HAP-1 (cell line): ENCODE results near the gene MYO10.
"Not testable (repeated sequence)": the region's sequence is repeated elsewhere in the genome, so short reads cannot be mapped to it uniquely, and the experiment has no call there.

Experiments used
- DNase-seq, 2 experiments: peaks; one replicate each; pipeline ENCODE4 v3.0.0-alpha.2; 2016 to 2020; ENCODE audit warnings: low spot score in 2 of 2
- H3K27me3 ChIP-seq: fragments of 250-450 bp; sonication (Bioruptor Pico); 2 replicates; pipeline ENCODE4 v1.5.1; 2020; ENCODE audit warnings: low read depth, mild to moderate bottlenecking, moderate library complexity
- H3K36me3 ChIP-seq: fragments of 250-450 bp; sonication (Bioruptor Pico); replicated peaks from 2 replicates; pipeline ENCODE4 v1.5.1; 2020; ENCODE audit warnings: mild to moderate bottlenecking
- H3K4me1 ChIP-seq: fragments of 250-450 bp; sonication (Bioruptor Pico); 2 replicates; pipeline ENCODE4 v1.5.1; 2020; ENCODE audit warnings: mild to moderate bottlenecking
- H3K4me3 ChIP-seq: fragments of 250-450 bp; sonication (Bioruptor Pico); 2 replicates; pipeline ENCODE4 v1.5.1; 2020; ENCODE audit warnings: mild to moderate bottlenecking, moderate library complexity
- H3K9me3 ChIP-seq: fragments of 250-450 bp; sonication (Bioruptor Pico); 2 replicates; pipeline ENCODE4 v1.5.1; 2020; ENCODE audit warnings: mild to moderate bottlenecking, moderate library complexity
- in situ Hi-C: fragments of 300-500 bp; cut with MboI; formaldehyde crosslinking; loops from 3 replicates; pipeline ENCODE4 v1.14.3; 2020; ENCODE audit warnings: low sequenced_read_pairs, inconsistent platforms, mixed read lengths

Gene MYO10

DNA sequence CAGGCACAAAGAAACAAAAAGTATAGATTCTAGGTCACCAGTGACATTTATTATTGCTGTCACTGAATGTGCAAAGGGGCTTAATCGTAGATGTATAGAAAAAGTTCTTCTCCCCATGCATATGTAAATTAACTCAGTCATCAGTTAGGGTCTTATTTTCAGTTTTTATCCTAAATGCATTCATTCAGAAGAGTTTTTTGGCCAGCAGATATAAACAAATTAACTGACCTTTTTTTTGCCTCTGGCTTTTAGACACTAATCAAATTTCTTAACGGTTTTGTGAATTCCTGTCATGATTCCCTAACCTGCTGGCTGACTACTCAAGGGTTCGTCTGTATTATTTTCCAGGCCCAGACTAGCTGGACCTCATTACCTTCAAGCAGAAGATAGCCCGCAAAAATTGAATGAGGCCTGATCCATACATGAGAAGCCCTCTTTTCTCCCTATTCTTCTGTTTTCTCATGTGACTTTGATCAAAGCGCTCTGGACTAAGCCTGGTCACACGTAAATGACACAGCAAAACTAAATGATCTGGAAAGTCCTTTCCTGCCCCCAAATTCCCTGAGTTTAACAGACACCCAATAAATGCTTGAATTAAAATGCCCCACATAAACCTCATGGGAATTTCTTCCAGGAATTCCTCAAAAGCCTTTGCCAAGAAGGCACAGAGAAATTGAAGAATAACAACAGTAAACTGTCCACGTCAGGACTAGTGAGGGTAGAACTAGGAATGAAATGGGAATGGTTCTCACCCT lies 83.7 kb downstream of the MYO10 start:
- peak; percentile 57 to 90 for DNase-seq
- no peaks in the 10 kb centered on the region for H3K27me3 ChIP-seq
- H3K4me3 ChIP-seq = no peak overlapping the region
- in situ Hi-C loops = no loop called here
- peaks cover 61% of the 10 kb centered on the region for H3K4me1 ChIP-seq
- no peaks in the 10 kb centered on the region for H3K36me3 ChIP-seq
- H3K9me3 ChIP-seq = no peaks in the 10 kb centered on the region

DNA sequence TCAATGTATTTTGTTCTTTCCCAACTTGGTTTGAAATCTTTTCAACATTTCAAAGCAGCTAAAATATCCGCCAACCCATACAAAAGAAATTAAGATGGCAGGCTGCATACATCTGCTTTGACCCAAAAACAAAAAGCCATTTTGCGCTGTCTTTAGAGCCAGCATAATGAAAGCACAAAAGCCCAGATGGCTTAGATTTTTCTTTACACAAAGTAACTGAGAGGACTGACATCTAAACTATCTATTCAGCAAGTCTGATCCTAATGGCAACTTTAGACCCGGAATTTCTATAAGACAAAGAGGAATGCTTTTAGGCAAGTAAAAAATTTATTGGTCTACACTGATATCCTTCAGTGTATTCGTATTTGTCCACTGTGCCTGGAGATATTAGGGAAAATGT lies 86.3 kb downstream of the MYO10 start:
- in situ Hi-C loops = no loop called here

DNA sequence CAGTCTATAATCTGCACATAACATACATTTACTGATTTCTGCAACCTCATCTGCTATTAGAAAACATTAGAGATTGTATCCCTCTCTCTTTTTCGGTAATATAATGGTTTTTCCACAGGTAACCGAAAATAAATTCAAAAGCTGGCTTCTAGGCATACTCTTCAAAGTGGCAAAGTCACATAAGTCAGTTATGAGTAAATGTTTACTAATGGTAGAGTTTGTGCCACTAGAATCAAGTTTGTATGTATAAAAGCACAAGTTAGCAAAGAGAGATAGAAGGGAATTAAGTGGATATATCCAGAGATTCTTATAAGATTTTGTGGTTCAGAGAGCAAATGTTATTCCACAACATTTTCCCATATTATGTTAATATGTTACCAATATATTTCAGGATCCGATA lies 86.9 kb downstream of the MYO10 start:
- Histone ChIP-seq H3K4me3 (no peak overlapping the region), H3K36me3 (no peaks in the 10 kb centered on the region), H3K4me1 (peaks cover 47% of the 10 kb centered on the region), H3K27me3 (no peaks in the 10 kb centered on the region), H3K9me3 (no peaks in the 10 kb centered on the region)
- DNase-seq = no peak
- in situ Hi-C loops = no loop called here

More for the DNA sequence above, 86.3 kb downstream of the MYO10 start:
- peak; percentile 49 to 93 for DNase-seq
- Histone ChIP-seq H3K4me1 (peaks cover 50% of the 10 kb centered on the region), H3K36me3 (no peaks in the 10 kb centered on the region), H3K9me3 (no peaks in the 10 kb centered on the region), H3K27me3 (no peaks in the 10 kb centered on the region), H3K4me3 (no peak overlapping the region)

DNA sequence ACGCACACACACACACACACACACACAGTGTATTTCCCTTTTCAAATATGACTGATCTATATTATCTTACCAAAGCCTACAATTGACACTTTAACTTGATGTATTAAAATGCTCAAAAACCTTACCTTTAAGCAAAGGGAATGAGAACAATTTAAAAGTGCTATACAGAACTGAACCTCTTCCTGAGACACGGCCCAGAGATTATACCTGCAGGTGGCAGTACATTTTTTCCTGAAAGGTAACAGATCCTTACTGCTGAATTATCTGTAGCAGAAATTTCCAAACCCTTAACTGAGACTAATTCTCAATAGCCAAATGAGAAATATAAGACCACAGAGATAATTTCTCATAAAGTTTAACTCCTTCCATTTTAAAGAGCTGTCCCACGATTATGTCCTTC lies 91.1 kb downstream of the MYO10 start:
- in situ Hi-C loops = no loop called here
- H3K4me3 ChIP-seq = no peak overlapping the region

DNA sequence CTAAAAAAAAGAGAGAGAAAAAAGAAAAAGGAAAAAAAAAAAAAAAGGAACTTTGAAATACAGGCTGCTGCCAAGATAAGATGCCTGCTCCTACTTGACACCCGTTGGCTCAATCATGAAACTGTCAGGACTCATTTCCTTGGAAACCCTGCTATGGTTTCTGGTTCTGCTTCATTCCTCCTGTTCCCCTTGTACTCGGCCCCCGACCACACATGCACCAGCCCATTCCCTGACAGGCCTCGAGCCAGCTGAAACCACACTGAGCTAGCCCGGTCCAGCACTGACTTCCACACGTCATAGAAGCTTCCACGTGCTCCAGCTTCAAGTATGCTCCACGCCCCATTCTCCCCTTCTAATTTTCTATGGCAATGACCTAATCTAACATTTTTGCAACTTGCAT lies 93.2 kb downstream of the MYO10 start:
- H3K4me3 ChIP-seq = no peak overlapping the region
- no peaks in the 10 kb centered on the region for H3K27me3 ChIP-seq
- DNase-seq = no peak
- no peaks in the 10 kb centered on the region for H3K9me3 ChIP-seq
- H3K4me1 ChIP-seq = peaks cover 34% of the 10 kb centered on the region
- in situ Hi-C loops = no loop called here
- no peaks in the 10 kb centered on the region for H3K36me3 ChIP-seq

More for the DNA sequence above, 91.1 kb downstream of the MYO10 start:
- DNase-seq = no peak
- Histone ChIP-seq H3K36me3 (no peaks in the 10 kb centered on the region), H3K4me1 (peaks cover 28% of the 10 kb centered on the region), H3K9me3 (no peaks in the 10 kb centered on the region), H3K27me3 (no peaks in the 10 kb centered on the region)

DNA sequence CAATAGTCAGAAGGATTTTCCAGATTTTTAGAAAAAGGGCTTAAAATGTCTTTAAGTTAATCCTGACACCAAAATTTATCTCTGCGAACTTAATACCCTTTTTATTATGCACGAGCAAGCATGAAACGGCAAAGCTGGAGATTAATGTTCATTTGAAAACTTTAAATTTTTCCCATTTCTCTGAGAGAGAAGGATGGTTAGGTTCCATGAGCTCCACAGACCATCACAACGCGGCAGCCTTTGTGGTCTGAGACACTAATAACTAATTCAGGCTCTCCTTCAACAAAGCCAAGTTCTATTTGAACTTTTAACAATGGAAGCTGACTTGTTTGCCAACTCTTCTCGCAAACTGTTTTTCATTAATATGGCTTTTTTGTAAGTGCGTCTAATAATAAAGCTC lies 94.7 kb downstream of the MYO10 start:
- DNase-seq = peak; percentile 78 to 94
- no peak overlapping the region for H3K4me3 ChIP-seq
- in situ Hi-C loops = no loop called here
- no peaks in the 10 kb centered on the region for H3K36me3 ChIP-seq
- H3K9me3 ChIP-seq = no peaks in the 10 kb centered on the region
- H3K27me3 ChIP-seq = no peaks in the 10 kb centered on the region
- H3K4me1 ChIP-seq = peaks cover 49% of the 10 kb centered on the region

DNA sequence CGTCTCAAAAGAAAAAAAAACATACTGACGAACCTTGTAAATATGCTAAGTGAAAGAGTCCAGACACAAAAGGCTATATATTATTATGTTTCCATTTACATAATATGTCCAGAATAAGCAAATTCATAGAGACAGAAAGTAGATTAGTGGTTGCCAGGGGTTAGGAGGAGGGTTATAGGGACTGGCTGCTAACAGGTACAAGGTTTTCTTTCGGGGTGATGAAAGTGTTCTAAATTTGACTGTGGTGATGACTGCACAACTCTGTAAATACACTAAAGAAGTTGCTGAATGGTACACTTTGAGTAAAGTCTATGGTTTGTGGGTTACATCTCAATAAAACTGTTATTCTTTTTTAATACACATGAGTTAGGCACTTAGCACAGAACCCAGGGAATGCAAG lies 98.8 kb downstream of the MYO10 start:
- Histone ChIP-seq H3K4me1 (peaks cover 49% of the 10 kb centered on the region), H3K27me3 (no peaks in the 10 kb centered on the region), H3K4me3 (no peak overlapping the region), H3K36me3 (no peaks in the 10 kb centered on the region), H3K9me3 (no peaks in the 10 kb centered on the region)
- in situ Hi-C loops = no loop called here
- no peak for DNase-seq

DNA sequence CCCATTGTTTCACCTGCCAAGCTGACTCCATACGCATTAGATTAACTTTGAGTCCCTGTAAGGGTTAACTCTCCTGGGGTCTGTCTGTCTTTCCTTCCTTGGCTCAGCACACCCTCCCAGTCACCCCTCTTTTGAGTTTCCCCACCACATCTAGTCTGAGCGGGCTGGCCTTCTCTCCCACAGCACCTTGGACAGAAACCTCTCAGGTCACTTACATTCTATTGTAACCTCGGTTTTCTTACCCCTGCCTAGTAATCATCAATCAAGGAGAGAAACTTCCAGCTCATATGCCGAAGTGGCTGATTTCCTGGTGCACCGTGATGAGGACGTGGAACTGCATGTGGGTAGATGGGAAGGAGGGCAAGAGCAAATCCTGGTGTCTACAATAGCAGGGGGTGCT lies 102.1 kb downstream of the MYO10 start:
- H3K27me3 ChIP-seq = no peaks in the 10 kb centered on the region
- in situ Hi-C loops = no loop called here
- H3K4me1 ChIP-seq = peaks cover 36% of the 10 kb centered on the region
- no peaks in the 10 kb centered on the region for H3K36me3 ChIP-seq
- no peak for DNase-seq
- H3K4me3 ChIP-seq = no peak overlapping the region
- H3K9me3 ChIP-seq = no peaks in the 10 kb centered on the region

DNA sequence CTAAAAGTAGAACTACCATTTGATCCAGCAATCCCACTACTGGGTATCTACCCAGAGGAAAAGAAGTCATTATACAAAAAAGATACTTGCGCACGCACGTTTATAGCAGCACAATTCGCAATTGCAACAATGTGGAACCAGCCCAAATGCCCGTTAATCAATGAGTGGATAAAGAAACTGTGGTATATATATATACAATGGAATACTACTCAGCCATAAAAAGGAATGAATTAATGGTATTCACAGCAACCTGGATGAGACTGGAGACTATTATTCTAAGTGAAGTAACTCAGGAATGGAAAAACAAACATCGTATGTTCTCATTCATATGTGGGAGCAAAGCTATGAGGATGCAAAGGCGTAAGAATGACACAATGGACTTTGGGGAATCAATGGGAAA lies 104.8 kb downstream of the MYO10 start:
- DNase-seq, H3K9me3 ChIP-seq, H3K27me3 ChIP-seq, H3K36me3 ChIP-seq, H3K4me3 ChIP-seq, in situ Hi-C loops: not testable (repeated sequence)
- peaks cover 19% of the 10 kb centered on the region for H3K4me1 ChIP-seq

DNA sequence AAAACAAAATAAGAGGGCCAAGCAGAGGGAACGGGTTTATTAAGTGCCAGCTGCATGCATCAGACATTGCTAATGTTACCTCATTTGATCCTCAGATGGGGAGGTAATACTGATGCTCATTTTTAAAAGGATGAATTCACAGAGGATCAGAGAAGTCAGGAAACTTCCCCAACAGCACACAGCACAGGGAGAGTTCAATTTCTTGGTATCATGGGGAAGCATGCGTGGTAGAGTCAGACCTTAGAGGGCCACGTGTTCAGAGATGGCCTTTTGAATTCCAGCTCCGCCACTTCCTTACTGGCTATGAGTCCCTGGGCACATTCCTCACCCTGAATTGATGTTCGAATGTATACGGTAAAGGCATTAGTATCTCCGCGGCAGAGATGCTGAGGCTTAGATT lies 108.3 kb downstream of the MYO10 start:
- Histone ChIP-seq H3K4me1 (peaks cover 10% of the 10 kb centered on the region), H3K27me3 (no peaks in the 10 kb centered on the region), H3K9me3 (no peaks in the 10 kb centered on the region), H3K4me3 (no peak overlapping the region), H3K36me3 (no peaks in the 10 kb centered on the region)
- DNase-seq = no peak
- in situ Hi-C loops = no loop called here

DNA sequence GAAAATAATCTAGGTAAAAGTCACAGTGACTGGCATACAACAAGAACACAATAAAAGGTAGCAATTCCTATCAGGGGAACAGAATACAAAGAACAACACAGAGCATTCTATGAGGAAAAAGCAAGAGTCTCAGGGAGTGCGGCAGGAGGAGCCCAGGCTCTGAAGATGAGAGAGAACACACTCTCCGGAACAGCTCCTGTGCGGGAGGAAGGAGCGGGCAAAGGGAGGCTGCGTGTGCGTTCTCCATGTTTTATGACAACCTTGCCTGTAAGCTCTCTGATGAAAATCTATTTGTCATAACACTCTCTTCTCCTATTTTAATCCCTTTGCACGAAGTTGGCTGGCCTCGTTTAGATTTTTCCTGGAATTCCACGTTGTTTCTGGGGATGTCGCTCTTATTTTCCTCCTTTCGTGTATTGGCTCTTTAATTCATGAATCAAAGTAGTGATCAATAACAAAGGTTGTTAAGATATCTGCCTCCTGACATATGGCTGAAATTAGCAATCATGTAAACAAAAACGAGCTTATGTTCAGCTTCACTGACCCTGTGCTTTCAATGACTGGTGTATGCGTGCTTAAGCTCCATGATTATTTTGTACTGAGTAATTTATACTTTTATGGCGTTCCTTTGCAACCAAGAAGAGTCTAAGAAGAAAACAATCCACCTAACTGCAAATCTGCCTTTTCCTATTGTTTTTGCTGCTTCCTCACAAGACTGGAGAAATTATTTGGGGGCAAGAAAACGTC lies 109.5 kb downstream of the MYO10 start:
- peak in 1 of 2 experiments; percentile 30 for DNase-seq
- no peak overlapping the region for H3K4me3 ChIP-seq
- in situ Hi-C loops = no loop called here
- H3K36me3 ChIP-seq = no peaks in the 10 kb centered on the region
- no peaks in the 10 kb centered on the region for H3K9me3 ChIP-seq
- H3K4me1 ChIP-seq = peaks cover 10% of the 10 kb centered on the region
- no peaks in the 10 kb centered on the region for H3K27me3 ChIP-seq

DNA sequence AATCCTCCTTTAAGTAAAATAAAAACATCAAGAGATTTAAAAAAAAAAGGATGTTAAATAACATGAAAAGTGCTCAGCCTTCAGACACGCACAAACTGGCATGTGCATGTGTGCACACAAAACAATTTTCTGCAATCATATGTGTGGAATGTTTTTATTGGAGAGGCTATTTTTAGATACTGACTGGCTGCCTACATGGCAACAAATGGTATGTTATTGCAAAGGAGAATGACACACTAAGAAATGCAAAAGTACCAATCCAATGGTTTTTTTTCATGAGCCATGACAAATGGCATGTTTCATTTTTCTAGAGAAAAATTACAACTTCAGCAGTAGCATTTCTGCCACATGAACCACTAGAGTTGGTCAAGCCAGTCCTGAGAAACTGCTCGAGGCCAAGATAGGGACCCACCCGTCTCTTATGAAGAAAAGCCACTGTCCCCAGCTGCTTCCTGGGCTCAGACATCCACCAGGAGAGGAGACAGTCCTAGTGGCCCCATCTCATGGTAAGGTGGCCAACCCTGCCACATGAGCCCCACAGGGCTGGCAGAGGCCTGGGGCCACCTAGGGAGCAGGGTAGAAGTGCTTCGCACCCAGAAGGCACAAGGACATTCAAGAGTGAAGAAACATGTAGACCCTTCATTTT lies 116.4 kb downstream of the MYO10 start:
- Histone ChIP-seq H3K4me3 (no peak overlapping the region), H3K27me3 (no peaks in the 10 kb centered on the region), H3K9me3 (no peaks in the 10 kb centered on the region), H3K4me1 (no peaks in the 10 kb centered on the region), H3K36me3 (peaks cover 15% of the 10 kb centered on the region)
- no peak for DNase-seq
- in situ Hi-C loops = no loop called here

DNA sequence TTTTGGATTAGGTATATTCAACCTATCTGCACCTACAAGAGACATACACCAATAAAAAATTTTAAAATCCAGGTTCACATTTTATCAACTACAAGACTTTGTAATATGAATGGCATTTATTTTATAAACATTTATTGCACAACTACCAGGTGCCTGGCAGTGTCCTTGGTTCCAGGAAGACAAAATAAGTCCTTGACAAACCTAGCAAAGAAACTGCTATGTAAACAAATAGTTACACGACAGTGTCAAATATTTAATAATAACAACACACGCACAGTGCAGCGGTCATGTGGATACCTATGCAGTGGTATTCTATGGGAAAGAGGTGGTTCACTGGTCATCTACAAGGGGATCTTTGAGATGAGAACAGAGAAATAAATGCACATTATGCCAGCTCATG lies 120.7 kb downstream of the MYO10 start:
- in situ Hi-C loops = no loop called here
- Histone ChIP-seq H3K27me3 (no peaks in the 10 kb centered on the region), H3K4me1 (no peaks in the 10 kb centered on the region), H3K9me3 (no peaks in the 10 kb centered on the region), H3K36me3 (peaks cover 15% of the 10 kb centered on the region), H3K4me3 (no peak overlapping the region)
- no peak for DNase-seq

DNA sequence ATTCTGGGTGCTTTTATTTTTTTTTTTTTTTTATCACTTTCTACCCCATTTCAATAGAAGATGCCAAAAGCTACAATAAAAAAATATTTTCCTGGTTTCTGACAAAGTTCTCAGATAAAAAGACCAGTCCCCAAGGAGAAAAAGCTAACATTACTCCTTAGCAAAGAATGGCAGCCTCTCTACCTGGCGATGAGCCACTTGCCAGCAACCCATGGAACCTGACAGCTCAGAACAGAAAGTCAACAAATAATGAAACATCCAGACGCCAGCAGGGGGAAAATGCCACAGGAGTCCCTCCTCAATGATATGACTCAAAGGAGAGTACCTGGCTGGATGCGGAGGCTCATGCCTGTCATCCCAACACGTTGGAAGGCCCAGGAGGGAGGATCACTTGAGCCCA lies 123.2 kb downstream of the MYO10 start:
- peaks cover 14% of the 10 kb centered on the region for H3K36me3 ChIP-seq
- DNase-seq = no peak
- H3K27me3 ChIP-seq = no peaks in the 10 kb centered on the region
- in situ Hi-C loops = no loop called here
- H3K9me3 ChIP-seq = no peaks in the 10 kb centered on the region
- peaks cover 2% of the 10 kb centered on the region for H3K4me1 ChIP-seq
- no peak overlapping the region for H3K4me3 ChIP-seq
